ENCODE data around the gene CXCL8. TPM values are rescaled to one million over a fixed set of nuclear protein-coding genes. Genes with fewer than 3 reads are reported as not detected.
A peak's percentile ranks its signal among the peaks of the same experiment; 100 is the strongest.
"Not testable (repeated sequence)": the region's sequence is repeated elsewhere in the genome, so short reads cannot be mapped to it uniquely, and the experiment has no call there.

CXCL8 gene
- total RNA-seq = 1 to 10 TPM in 1 of 4 donors, under 1 TPM in 1, not detected in 2; 0.55 to 1.1 TPM

- H3K36me3 ChIP-seq = no peaks in the 10 kb centered on the region
- intact Hi-C loops (cut with DNase I; ENCODE audit: low total_unique reads) (no loop called here), in situ Hi-C loops (cut with MboI; ENCODE audit: low pct_ligation_motif_present in 1 of 4, low pct_unique_long_range_greater_than_20kb in 1 of 4, low sequenced_read_pairs in 3 of 4) (no loop called here)
- 8 to 15% methylated on average over 3 to 7 of the region's 7 CpGs for WGBS, 2 donors (ENCODE audit: low coverage in 1 of 2)
- H3K27ac ChIP-seq = peak within 1 kb of the TSS in 1 of 4 donors; percentile 39
- H3K4me3 ChIP-seq = peak within 1 kb of the TSS in 1 of 4 donors; percentile 6
- H3K4me1 ChIP-seq = peaks cover 0 to 13% (median 7%) of the 10 kb centered on the region in 4 donors
- TF ChIP-seq POLR2AphosphoS5 (IDR thresholded peaks at IDR 0.05) = peak; percentile 15 to 36 (median 33)
- no peak for TF ChIP-seq CTCF (IDR thresholded peaks at IDR 0.05)
- no peaks in the 10 kb centered on the region for H3K9me3 ChIP-seq
- peak; percentile 70 for DNase-seq
- no peaks in the 10 kb centered on the region for H3K27me3 ChIP-seq
Measured at GRCh38 chr4:73740353-73740778, at the start of gene CXCL8. Gene CXCL8 (plus strand): TSS chr4:73740569. CDS start chr4:73740659, 90 bp downstream.

- H3K4me3 ChIP-seq; H3K4me1 ChIP-seq; in situ Hi-C loops (cut with MboI; ENCODE audit: low pct_ligation_motif_present in 1 of 4, low pct_unique_long_range_greater_than_20kb in 1 of 4, low sequenced_read_pairs in 3 of 4); DNase-seq; intact Hi-C loops (cut with DNase I; ENCODE audit: low total_unique reads); H3K36me3 ChIP-seq; H3K27me3 ChIP-seq; H3K27ac ChIP-seq; H3K9me3 ChIP-seq: not testable (repeated sequence)
- WGBS, 2 donors (ENCODE audit: low coverage in 1 of 2) = 81 to 87% methylated on average over 2 to 3 of the region's 4 CpGs
Measured at GRCh38 chr4:73691201-73691600, 49.2 kb upstream of the CXCL8 start.

GRCh38 chr4:73691759-73692158 is 48.6 kb upstream of the CXCL8 start:
- no peaks in the 10 kb centered on the region for H3K36me3 ChIP-seq
- H3K27ac ChIP-seq = no peak overlapping the region
- H3K4me1 ChIP-seq = no peaks in the 10 kb centered on the region
- no peaks in the 10 kb centered on the region for H3K9me3 ChIP-seq
- no peaks in the 10 kb centered on the region for H3K27me3 ChIP-seq
- H3K4me3 ChIP-seq = no peak overlapping the region
- in situ Hi-C loops (cut with MboI; ENCODE audit: low pct_ligation_motif_present in 1 of 4, low pct_unique_long_range_greater_than_20kb in 1 of 4, low sequenced_read_pairs in 3 of 4) = no loop called here
- intact Hi-C loops (cut with DNase I; ENCODE audit: low total_unique reads) = no loop called here
- no peak for DNase-seq
- TF ChIP-seq CTCF (IDR thresholded peaks at IDR 0.05) (no peak), POLR2AphosphoS5 (IDR thresholded peaks at IDR 0.05) (no peak), POLR2A (IDR thresholded peaks at IDR 0.05) (no peak), EP300 (IDR thresholded peaks at IDR 0.05; ENCODE audit: low read depth) (no peak)

GRCh38 chr4:73692254-73692653 is 48.1 kb upstream of the CXCL8 start:
- Histone ChIP-seq H3K27ac (no peak overlapping the region), H3K9me3 (no peaks in the 10 kb centered on the region), H3K36me3 (no peaks in the 10 kb centered on the region), H3K27me3 (no peaks in the 10 kb centered on the region), H3K4me1 (no peaks in the 10 kb centered on the region), H3K4me3 (no peak overlapping the region)
- 40 to 76% methylated on average over 1 of the region's 1 CpG for WGBS, 2 donors (ENCODE audit: low coverage in 1 of 2)
- in situ Hi-C loops (cut with MboI; ENCODE audit: low pct_ligation_motif_present in 1 of 4, low pct_unique_long_range_greater_than_20kb in 1 of 4, low sequenced_read_pairs in 3 of 4) (no loop called here), intact Hi-C loops (cut with DNase I; ENCODE audit: low total_unique reads) (no loop called here)
- no peak for DNase-seq
- TF ChIP-seq CTCF (IDR thresholded peaks at IDR 0.05) (no peak), EP300 (IDR thresholded peaks at IDR 0.05; ENCODE audit: low read depth) (no peak), POLR2AphosphoS5 (IDR thresholded peaks at IDR 0.05) (no peak), POLR2A (IDR thresholded peaks at IDR 0.05) (no peak)

GRCh38 chr4:73692701-73693100 is 47.7 kb upstream of the CXCL8 start:
- intact Hi-C loops (cut with DNase I; ENCODE audit: low total_unique reads) = no loop called here
- in situ Hi-C loops (cut with MboI; ENCODE audit: low pct_ligation_motif_present in 1 of 4, low pct_unique_long_range_greater_than_20kb in 1 of 4, low sequenced_read_pairs in 3 of 4) = no loop called here
- TF ChIP-seq POLR2AphosphoS5 (IDR thresholded peaks at IDR 0.05) (no peak), CTCF (IDR thresholded peaks at IDR 0.05) (no peak), POLR2A (IDR thresholded peaks at IDR 0.05) (no peak), EP300 (IDR thresholded peaks at IDR 0.05; ENCODE audit: low read depth) (no peak)
- no peaks in the 10 kb centered on the region for H3K27me3 ChIP-seq
- WGBS, 2 donors (ENCODE audit: low coverage in 1 of 2) = 65 to 74% methylated on average over 2 of the region's 2 CpGs
- H3K9me3 ChIP-seq = no peaks in the 10 kb centered on the region
- no peak for DNase-seq
- H3K4me1 ChIP-seq = no peaks in the 10 kb centered on the region
- no peaks in the 10 kb centered on the region for H3K36me3 ChIP-seq
- H3K4me3 ChIP-seq = no peak overlapping the region
- no peak overlapping the region for H3K27ac ChIP-seq

Measured in transverse colon (tissue), 4 donors.